HepG2 (cell line): ENCODE results near the gene RNF4. TPM values are rescaled to one million over a fixed set of nuclear protein-coding genes. Genes with fewer than 3 reads are reported as not detected.

Experiments
- ATAC-seq: fragments of 200-7000 bp; cut with Tn5 transposase; 3 replicates; pipeline ENCODE4 v1.9.1; 2020; ENCODE audit warnings: mild to moderate bottlenecking, moderate library complexity
- BruUV-seq: library from RNA; stranded (reverse); fragments of 400-500 nt; replicated peaks from 2 replicates; lab custom pipeline; 2021; lab: Mats Ljungman, UMichigan
- CTCF ChIA-PET: fragments of 300-600 bp; formaldehyde crosslinking; extraction: SDS; loops from one replicate; lab custom pipeline; 2021; ENCODE audit warnings: low total read pairs, inconsistent platforms, low intra/inter-chr PET ratio; lab: Yijun Ruan, JAX
- POLR2A ChIA-PET: fragments of 350-600 bp; sonication (Branson Sonifier 250); formaldehyde crosslinking; loops from one replicate; lab custom pipeline; 2020; ENCODE audit warnings: antibody characterized with exemption, inconsistent platforms; lab: Yijun Ruan, JAX
- DNase-seq: peaks from one replicate; pipeline ENCODE4 v3.0.0-alpha.2; 2015; ENCODE audit warnings: low spot score
- FAIRE-seq: peaks from 3 replicates; lab custom pipeline; 2011; peaks lifted over from hg19 to GRCh38; lab: Jason Lieb, UNC
- H2AFZ ChIP-seq: one replicate; pipeline ENCODE4 v1.6.1; 2011; ENCODE audit warnings: low read length, inconsistent platforms
- H3K27ac ChIP-seq: fragments of 300-600 bp; 3 replicates; pipeline ENCODE4 v1.8.0; 2011; ENCODE audit warnings: mixed run types, mild to moderate bottlenecking, mixed read lengths, low read length, inconsistent platforms; ENCODE audit not compliant: insufficient read depth; ENCODE audit errors: extremely low read length
- H3K27me3 ChIP-seq, 2 experiments: fragments of 200-600 bp in 1 of 2; 2 replicates in 1 of 2; 3 replicates in 1 of 2; pipeline versions ENCODE4 v1.6.0 to v1.8.0; 2011; ENCODE audit warnings: low read length in 2 of 2, mild to moderate bottlenecking in 2 of 2, moderate library complexity in 2 of 2, inconsistent platforms in 1 of 2; ENCODE audit not compliant: insufficient read depth in 2 of 2, control insufficient read depth in 1 of 2
- H3K36me3 ChIP-seq, 2 experiments: fragments of 200-600 bp in 1 of 2; replicated peaks in 1 of 2; 2 replicates in 1 of 2; 3 replicates in 1 of 2; pipeline versions ENCODE4 v1.5.1 to v1.8.0; 2011; ENCODE audit warnings: low read length in 2 of 2, inconsistent platforms in 1 of 2; ENCODE audit not compliant: insufficient read depth in 2 of 2, control insufficient read depth in 1 of 2
- H3K4me1 ChIP-seq: 2 replicates; pipeline ENCODE4 v1.5.1; 2012; ENCODE audit warnings: low read length, inconsistent platforms; ENCODE audit not compliant: insufficient read depth
- H3K4me2 ChIP-seq: 2 replicates; pipeline ENCODE4 v1.6.0; 2011; ENCODE audit warnings: low read depth, low read length, inconsistent platforms
- H3K4me3 ChIP-seq, 3 experiments: fragments of 200-600 bp in 1 of 3; sonication (generic), shearing (Covaris generic) in 1 of 3; replicated peaks in 1 of 3; 2 replicates each; pipeline ENCODE4 v1.5.1; 2011 to 2016; ENCODE audit warnings: low read length in 3 of 3, inconsistent platforms in 2 of 3, low read depth in 2 of 3, mild to moderate bottlenecking in 2 of 3, control low read depth in 1 of 3, mixed read lengths in 1 of 3; ENCODE audit not compliant: insufficient read depth in 1 of 3
- H3K79me2 ChIP-seq: one replicate; pipeline ENCODE4 v1.6.1; 2011; ENCODE audit warnings: low read length, inconsistent platforms; ENCODE audit not compliant: insufficient read depth
- H3K9ac ChIP-seq: 2 replicates; pipeline ENCODE4 v1.6.0; 2011; ENCODE audit warnings: mild to moderate bottlenecking, low read depth, low read length, inconsistent platforms; ENCODE audit not compliant: insufficient read depth
- H3K9me3 ChIP-seq: 2 replicates; pipeline ENCODE4 v1.5.1; 2012; ENCODE audit warnings: mild to moderate bottlenecking, low read length
- H4K20me1 ChIP-seq: 2 replicates; pipeline ENCODE4 v1.6.0; 2011; ENCODE audit warnings: inconsistent platforms, mild to moderate bottlenecking, low read length, moderate library complexity; ENCODE audit not compliant: insufficient read depth
- ATF5 ChIP-seq: sonication (generic); formaldehyde crosslinking; IDR thresholded peaks from 2 replicates; pipeline ENCODE4 v1.4.0; 2020; ENCODE audit warnings: mild to moderate bottlenecking, low read depth, missing genetic modification reagents
- DDIT3 ChIP-seq: sonication (generic); formaldehyde crosslinking; IDR thresholded peaks from 2 replicates; pipeline ENCODE4 v1.4.0; 2020; ENCODE audit warnings: mild to moderate bottlenecking, missing genetic modification reagents
- EZH2 ChIP-seq: conservative IDR thresholded peaks from 2 replicates; pipeline ENCODE4 v1.6.1; 2012; ENCODE audit warnings: mild to moderate bottlenecking, low read depth, low read length, moderate library complexity
- MYPOP ChIP-seq: sonication (generic); formaldehyde crosslinking; IDR thresholded peaks from 2 replicates; pipeline ENCODE4 v1.8.1; 2023; ENCODE audit warnings: mild to moderate bottlenecking, moderate library complexity, missing genetic modification reagents
- THAP11 ChIP-seq: IDR thresholded peaks from 2 replicates; pipeline ENCODE4 v1.6.1; 2016; ENCODE audit warnings: missing biosample characterization, missing genetic modification reagents
- TSC22D2 ChIP-seq: sonication (generic); formaldehyde crosslinking; IDR thresholded peaks from 2 replicates; pipeline ENCODE4 v1.5.1; 2020; ENCODE audit warnings: missing genetic modification reagents, mild to moderate bottlenecking, borderline replicate concordance
- U2AF2 ChIP-seq: fragments of 200-400 bp; formaldehyde crosslinking; IDR thresholded peaks from 2 replicates; pipeline ENCODE4 v1.6.1; 2017; ENCODE audit warnings: low read depth, mild to moderate bottlenecking, low read length
- ZFP1 ChIP-seq: IDR thresholded peaks from 2 replicates; pipeline ENCODE4 v1.6.1; 2016
- ZKSCAN8 ChIP-seq: IDR thresholded peaks from 2 replicates; pipeline ENCODE4 v1.6.1; 2016; ENCODE audit warnings: borderline replicate concordance, missing genetic modification reagents, missing compliant biosample characterization
- ZNF264 ChIP-seq: sonication (generic); formaldehyde crosslinking; IDR thresholded peaks from 2 replicates; pipeline ENCODE4 v1.4.0; 2020; ENCODE audit warnings: missing genetic modification reagents
- ZNF484 ChIP-seq: sonication (generic); formaldehyde crosslinking; IDR thresholded peaks from 2 replicates; pipeline ENCODE4 v1.5.1; 2020; ENCODE audit warnings: mild to moderate bottlenecking, low read depth, missing genetic modification reagents, borderline replicate concordance
- ZNF597 ChIP-seq: sonication (generic); formaldehyde crosslinking; IDR thresholded peaks from 2 replicates; pipeline ENCODE4 v1.5.0; 2020; ENCODE audit warnings: missing genetic modification reagents
- ZNF605 ChIP-seq: sonication (generic); formaldehyde crosslinking; IDR thresholded peaks from 2 replicates; pipeline ENCODE4 v1.8.0; 2022; ENCODE audit warnings: mild to moderate bottlenecking, missing genetic modification reagents
- ZNF777 ChIP-seq: sonication (generic); formaldehyde crosslinking; IDR thresholded peaks from 2 replicates; pipeline ENCODE4 v1.4.0; 2020; ENCODE audit warnings: missing genetic modification reagents
- ZNF891 ChIP-seq: sonication (generic); formaldehyde crosslinking; IDR thresholded peaks from 2 replicates; pipeline ENCODE4 v1.5.0; 2020; ENCODE audit warnings: mild to moderate bottlenecking, missing genetic modification reagents
- ZSCAN30 ChIP-seq: sonication (generic); formaldehyde crosslinking; IDR thresholded peaks from 2 replicates; pipeline ENCODE4 v1.5.0; 2020; ENCODE audit warnings: mild to moderate bottlenecking, missing genetic modification reagents
- WGBS: methylation state at CpG from one replicate; pipeline ENCODE4 v1.1.6; 2017; ENCODE audit warnings: low lambda C conversion rate; 5-methylcytosine and 5-hydroxymethylcytosine counted together
- in situ Hi-C: cut with HindIII; loops from 2 replicates; pipeline ENCODE4 v1.10.0; 2017; ENCODE audit warnings: low pct_unique_long_range_greater_than_20kb; ENCODE audit not compliant: extremely low pct_ligation_motif_present
- intact Hi-C: fragments of 100-400 bp; cut with micrococcal nuclease; formaldehyde crosslinking; loops from one replicate; pipeline ENCODE4 v1.10.0; 2022; ENCODE audit not compliant: unreplicated experiment
- polyA plus RNA-seq, 8 experiments: library from polyadenylated mRNA; depleted of rRNA in 3 of 8; stranded (reverse) in 7 of 8; unstranded in 1 of 8; fragments of >200 nt; fragmentation: Illumina TruSeq in 4 of 8; extraction: Trizol in 4 of 8; gene quantifications; 2 replicates each; pipeline versions ENCODE4 v1.2.1 to v1.2.3, GENCODE V29; 2011 to 2016; ENCODE audit warnings: low read depth in 4 of 8, missing spikeins in 1 of 8, mixed read lengths in 1 of 8; ENCODE audit not compliant: insufficient read depth in 1 of 8
- total RNA-seq, 5 experiments: library from RNA; depleted of rRNA; stranded (reverse); fragments of >200 nt; fragmentation: Illumina TruSeq; extraction: Trizol; gene quantifications; 2 replicates each; pipeline ENCODE4 v1.2.3, GENCODE V29; 2016; ENCODE audit warnings: low read depth in 1 of 5
- TF ChIP-seq, protein P1 (sequence below): sonication (generic); formaldehyde crosslinking; IDR thresholded peaks from 2 replicates; pipeline ENCODE4 v1.4.0; 2020; ENCODE audit warnings: missing genetic modification reagents

RNF4 gene
- total and polyA plus RNA-seq, 2 of the 13 experiments (the other 11 are each of a cell fraction or from before 2014, with no cell fraction given), result 38.1 to 45.1 TPM

- FAIRE-seq (no peak), ATAC-seq (no peak), DNase-seq (no peak)
- 40% methylated on average over 7 of the region's 7 CpGs for WGBS
- ChIA-PET POLR2A (no interaction called here), CTCF (no interaction called here)
- Histone ChIP-seq H2AFZ (no peak overlapping the region), H3K9ac (no peak overlapping the region), H4K20me1 (no peaks in the 10 kb centered on the region), H3K27ac (no peak overlapping the region), H3K4me1 (peaks cover 12% of the 10 kb centered on the region), H3K36me3 (no peaks in the 10 kb centered on the region), H3K9me3 (no peaks in the 10 kb centered on the region)
- BruUV-seq, result no TSS peak
- intact Hi-C loops, result loop anchor here (5.0 kb wide), 1 partner anchor 441 kb away; the partner anchor contains the start of gene NELFA
- TF ChIP-seq ZNF777 (CRISPR knock-in tag), result no peak
- TF ChIP-seq ZKSCAN8 (CRISPR knock-in tag), result no peak
- no peak for TF ChIP-seq DDIT3
- TF ChIP-seq ZNF605, result no peak
- no peak for TF ChIP-seq THAP11 (CRISPR knock-in tag)
- no peak for TF ChIP-seq ZNF264 (CRISPR knock-in tag)
- TF ChIP-seq U2AF2, result no peak
- TF ChIP-seq ZFP1 (CRISPR knock-in tag), result no peak
- TF ChIP-seq ATF5 (CRISPR knock-in tag), result no peak
- TF ChIP-seq ZNF597 (CRISPR knock-in tag), result no peak
- TF ChIP-seq ZSCAN30 (CRISPR knock-in tag), result no peak
- TF ChIP-seq TSC22D2 (CRISPR knock-in tag), result no peak
- TF ChIP-seq, protein P1, sequence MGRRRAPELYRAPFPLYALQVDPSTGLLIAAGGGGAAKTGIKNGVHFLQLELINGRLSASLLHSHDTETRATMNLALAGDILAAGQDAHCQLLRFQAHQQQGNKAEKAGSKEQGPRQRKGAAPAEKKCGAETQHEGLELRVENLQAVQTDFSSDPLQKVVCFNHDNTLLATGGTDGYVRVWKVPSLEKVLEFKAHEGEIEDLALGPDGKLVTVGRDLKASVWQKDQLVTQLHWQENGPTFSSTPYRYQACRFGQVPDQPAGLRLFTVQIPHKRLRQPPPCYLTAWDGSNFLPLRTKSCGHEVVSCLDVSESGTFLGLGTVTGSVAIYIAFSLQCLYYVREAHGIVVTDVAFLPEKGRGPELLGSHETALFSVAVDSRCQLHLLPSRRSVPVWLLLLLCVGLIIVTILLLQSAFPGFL, result no peak
- TF ChIP-seq MYPOP (CRISPR knock-in tag), result no peak
- no peak for TF ChIP-seq ZNF891 (CRISPR knock-in tag)
- TF ChIP-seq EZH2, result no peak
- TF ChIP-seq ZNF484 (CRISPR knock-in tag), result no peak
- TF ChIP-seq, all 625 proteins: peak for 0
- Histone ChIP-seq H3K4me2 (no peak overlapping the region), H3K79me2 (no peaks in the 10 kb centered on the region), H3K27me3 (peaks cover 4 to 34% of the 10 kb centered on the region in 2 experiments; a peak in 4 of 5 replicates), H3K4me3 (no peak overlapping the region)
- in situ Hi-C loops, result no loop called here
Measured at GRCh38 chr4:2448589-2448988, 20.3 kb upstream of the RNF4 start.
